CD1c-positive myeloid dendritic cell (primary cell): ENCODE measurements around the gene MRPL23.
A peak's percentile ranks its signal among the peaks of the same experiment; 100 is the strongest.

Experiments
- DNase-seq: peaks from one replicate; pipeline ENCODE4 v3.0.0-alpha.2; 2016; ENCODE audit errors: extremely low spot score

The MRPL23 gene

DNA sequence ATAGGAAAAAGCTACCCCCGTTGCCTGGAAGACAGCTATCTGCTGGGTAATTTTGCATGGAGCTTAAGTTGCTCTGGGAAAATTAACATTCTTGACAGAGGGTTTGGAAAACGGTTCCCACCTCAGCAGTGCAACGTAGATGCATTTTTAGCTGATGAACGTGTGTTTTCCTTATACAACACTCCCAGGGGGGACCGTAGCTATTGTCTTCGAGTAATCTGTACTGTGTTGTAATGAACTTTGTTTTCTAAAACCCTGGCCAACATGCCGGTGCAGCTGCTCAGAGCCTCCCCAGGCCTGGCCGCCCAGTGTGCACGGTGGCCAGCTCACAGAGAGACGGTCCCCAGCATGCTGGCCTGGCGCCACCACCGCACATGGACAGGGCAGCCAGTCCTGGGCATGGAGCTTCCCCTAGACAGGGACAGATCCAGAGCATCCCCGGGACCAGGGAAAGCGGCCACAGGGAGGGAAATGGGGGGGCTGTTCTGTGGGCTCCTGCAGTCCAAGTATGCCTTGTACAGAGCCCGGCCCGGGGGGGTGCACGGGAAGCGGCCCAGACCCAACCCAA is 25.5 kb upstream of the MRPL23 start:
- DNase-seq: no peak

DNA sequence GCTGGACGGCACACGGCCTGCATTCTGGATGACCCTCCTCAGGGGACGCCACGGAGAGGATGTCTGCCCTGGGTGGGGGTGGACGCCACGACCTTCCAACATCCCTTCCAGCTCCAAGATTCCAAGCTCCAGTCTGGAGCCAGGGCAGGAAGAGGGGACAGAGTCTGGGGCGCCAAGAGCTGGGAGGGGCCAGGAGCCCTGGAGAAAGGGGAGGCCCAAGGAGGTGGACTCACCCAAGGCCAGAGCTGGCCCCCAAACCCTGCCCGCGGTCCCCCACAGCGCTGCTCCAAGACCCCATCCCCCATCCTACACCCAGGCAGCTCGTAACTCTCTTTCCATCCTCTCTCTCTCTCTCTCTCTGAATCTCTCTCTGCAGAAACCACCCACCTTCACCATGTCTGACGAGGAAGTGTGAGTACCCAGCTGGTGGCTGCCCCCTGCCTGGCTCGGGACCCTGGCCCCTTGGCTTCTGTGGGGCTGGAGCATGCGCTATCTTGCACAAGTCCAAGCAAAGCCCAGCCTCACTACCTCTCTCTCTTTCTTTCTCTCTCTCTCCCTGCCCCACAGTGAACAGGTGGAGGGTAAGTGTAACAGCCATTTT is 24.6 kb upstream of the MRPL23 start:
- no peak for DNase-seq

DNA sequence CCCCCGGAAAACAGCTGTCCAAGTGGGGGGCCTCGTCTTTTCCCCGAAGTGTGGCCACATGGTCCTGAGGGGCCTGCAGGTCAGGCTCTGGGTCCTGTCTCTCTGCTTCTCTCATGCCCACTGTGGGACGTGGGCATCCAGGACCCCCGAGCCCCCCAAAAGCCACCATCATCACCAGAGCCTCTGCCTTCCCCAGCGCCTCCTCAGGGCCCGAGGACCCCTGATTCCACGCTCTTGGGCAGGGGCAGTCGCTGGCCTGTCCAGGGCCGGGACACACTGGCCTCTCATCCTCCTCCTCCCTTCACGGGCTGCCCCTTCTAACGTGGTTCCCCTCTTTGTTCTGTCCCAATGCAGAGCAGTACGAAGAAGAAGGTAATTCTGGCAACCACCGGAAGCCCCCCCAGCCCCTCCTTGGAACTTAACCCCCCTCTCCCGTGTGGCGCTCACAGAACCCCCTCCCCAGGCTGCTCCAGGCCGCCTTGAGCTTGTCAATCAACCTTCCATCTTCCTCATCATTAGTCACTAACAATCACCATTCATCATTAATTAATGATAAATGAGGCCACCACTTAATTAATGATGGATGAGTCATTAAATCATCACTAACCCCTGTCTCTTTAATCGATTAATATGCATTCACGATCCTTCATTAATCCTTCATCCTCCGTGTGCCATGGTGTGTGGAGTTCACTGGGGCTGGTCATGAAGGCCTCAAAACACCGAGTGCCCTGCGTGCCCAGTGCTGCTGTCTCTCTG is 23.8 kb upstream of the MRPL23 start:
- no peak for DNase-seq

DNA sequence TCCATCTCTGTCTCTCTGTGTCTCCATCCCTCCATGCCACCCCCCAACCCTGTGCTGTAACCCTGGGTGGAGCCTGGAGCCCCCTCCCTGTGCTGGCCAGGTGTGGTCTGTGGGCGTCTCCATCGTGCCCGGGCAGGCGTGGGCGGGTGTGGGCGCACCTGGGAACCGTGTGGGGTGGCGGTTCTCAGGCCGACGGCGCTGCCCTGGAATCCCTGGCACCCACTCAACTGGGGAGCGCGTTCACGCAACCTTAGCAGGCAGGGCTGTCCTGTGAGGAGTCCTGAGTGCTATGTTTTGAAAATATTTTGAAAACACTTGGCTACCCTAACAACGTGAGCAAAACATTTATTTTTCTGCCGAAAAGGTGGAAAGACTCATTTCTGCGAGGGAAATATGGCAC is 23.0 kb upstream of the MRPL23 start:
- DNase-seq: no peak

GRCh38 chr11:1924646-1925372 is 22.3 kb upstream of the MRPL23 start:
- no peak for DNase-seq

- DNase-seq: no peak
These were observed 21.6 kb upstream of the MRPL23 start for GRCh38 chr11:1925373-1926155.

GRCh38 chr11:1926156-1927025 is 20.7 kb upstream of the MRPL23 start:
- DNase-seq: peak; percentile 51

DNA sequence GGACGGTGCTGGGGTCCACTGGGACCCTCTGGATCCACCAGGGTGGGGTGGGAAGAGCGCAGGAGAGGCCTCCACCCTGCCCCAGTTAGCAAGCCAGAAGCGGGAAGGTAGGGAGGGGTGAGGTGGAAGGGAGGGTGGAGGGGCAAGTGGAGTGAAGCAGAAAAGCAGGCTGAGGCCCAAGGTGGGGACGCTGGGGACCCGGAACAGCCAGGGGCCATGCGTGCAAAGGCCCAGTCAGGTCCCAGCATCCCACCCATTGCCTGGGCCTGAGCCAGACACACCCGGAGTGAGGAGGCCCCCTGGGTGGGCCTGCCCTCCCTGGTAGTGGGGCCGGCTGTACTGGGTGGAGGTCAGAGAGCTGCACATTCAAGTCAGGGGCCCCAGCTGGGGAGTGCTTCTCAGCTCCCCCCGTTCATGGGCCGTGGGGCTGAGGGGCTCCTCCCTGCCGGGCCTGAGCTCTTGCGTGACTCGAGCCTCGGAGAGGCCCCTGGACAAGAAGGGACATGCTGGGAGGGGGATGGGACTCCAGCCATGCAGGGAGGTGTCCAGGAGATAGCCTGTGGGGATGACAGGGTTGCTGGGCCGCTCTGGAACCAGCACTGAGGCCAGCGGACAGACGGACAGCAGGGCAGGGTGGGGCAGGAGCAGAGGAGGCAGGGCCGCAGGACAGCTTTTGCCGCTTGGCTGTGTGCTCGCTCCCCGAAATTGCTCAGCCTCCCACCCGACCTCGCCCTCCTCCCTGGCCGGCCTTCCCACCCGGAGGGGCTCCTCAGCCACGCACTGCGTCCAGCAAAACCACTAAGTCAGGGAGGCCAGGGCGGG is 19.9 kb upstream of the MRPL23 start:
- no peak for DNase-seq

DNA sequence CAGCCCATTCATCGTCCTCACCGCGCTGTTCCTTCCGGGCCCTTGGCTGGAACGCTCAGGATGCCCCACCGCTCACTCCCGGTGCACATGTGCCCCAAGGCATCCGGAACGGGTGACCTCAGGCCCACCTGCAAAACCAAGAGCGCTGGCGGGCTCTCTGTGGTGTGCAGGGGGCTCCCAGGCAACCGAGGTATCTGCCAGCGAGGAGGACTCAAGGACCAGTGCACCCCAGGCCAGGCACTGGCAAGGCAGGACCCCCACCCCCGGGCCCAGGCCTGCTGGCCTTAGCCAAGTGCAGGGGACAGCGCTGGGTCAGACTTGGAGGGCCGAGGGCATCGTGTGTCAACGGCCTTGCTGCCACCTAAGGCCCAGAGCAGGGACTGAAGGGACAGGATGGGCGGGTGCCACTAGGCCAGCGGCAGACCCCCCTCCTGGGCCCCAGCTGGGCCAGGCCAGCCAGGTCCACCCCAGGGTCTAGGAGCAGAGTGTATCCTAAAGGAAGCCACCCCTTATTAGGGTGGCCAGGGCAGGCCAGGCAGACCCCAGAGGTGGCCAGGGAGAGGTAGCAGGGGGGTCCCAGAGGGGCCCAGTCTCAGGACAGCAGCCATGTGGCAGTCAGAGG is 19.2 kb upstream of the MRPL23 start:
- DNase-seq: no peak

GRCh38 chr11:1928470-1928890 is 18.7 kb upstream of the MRPL23 start:
- no peak for DNase-seq

GRCh38 chr11:1928891-1929541 is 18.1 kb upstream of the MRPL23 start:
- DNase-seq: no peak

- DNase-seq: no peak
These were observed 17.3 kb upstream of the MRPL23 start for GRCh38 chr11:1929621-1930461.

DNA sequence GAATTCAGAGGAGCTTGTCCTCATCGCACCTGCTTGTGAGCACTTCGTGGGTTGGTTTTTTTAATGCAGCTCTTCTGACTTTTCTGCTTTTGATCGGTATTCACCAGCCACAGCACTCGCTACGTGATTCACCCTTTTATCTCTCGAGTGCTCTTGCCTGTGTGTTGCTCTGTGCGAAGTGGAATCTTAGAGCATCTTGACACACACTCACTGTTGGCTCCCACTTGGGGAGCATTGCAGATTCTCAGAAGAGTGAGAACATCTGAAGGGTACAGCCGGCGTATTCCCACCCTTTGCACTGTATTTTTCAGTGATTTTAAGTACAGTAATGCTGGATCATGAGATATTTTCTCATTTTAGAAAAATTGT is 16.7 kb upstream of the MRPL23 start:
- no peak for DNase-seq

DNA sequence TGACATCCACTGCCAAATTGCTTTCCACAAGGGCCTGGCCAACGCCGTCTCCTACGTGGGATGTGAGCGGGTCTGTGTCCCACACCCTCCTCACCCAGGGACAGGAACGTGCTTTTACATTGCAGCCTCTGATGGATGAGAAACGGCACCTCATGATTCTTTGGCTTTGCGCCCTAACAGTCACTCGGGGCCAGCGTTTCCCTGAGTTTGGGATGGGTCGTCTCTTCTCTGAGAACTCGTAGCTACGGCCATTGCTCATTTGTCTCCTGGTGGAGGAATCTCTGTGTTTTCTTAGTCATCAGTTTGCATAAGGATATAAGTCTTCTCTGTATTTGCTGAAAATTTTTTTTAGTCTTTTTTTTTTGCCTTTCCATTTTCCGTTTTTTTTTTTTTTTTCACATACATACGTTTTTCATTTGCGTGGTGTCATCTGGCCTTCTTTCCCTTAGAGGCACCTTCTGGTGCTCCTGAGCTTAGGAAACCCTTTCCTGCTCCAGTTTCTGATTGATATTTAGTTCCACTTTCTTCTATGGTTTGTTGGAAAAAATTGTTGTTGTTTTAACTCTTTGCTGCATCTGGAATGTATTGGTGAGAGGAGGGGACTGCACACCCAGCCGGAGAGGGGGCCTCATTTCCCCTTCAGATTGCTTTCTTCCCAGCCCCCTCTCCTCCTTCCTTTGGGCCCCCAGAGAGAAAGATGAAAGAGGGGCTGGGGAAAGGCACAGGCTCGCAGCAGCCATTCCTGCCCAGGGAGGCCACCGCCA is 15.6 kb upstream of the MRPL23 start:
- no peak for DNase-seq

- no peak for DNase-seq
These were observed 15.0 kb upstream of the MRPL23 start for GRCh38 chr11:1932105-1932480.

DNA sequence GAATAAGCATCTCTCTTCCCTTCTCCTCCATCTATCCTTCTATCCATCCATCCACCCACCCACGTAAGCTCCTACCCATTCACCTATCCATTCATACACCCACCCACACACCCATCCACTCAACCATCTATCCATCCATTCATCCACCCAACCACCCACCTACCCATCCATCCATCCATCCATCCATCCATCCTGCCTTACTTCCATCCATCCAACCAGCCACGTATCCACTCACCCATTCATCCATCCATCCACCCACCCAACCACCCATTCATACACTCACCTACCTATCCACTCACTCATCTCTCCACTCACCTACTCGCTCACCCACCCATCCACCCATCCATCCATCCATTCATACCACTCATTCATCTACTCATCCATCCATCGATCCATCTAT is 14.5 kb upstream of the MRPL23 start:
- no peak for DNase-seq
